Mesothelial cell of epicardium (in vitro differentiated cells): ENCODE results near the gene CH25H. TPM values are rescaled to one million over a fixed set of nuclear protein-coding genes. Genes with fewer than 3 reads are reported as not detected.
"Not testable (repeated sequence)": the region's sequence is repeated elsewhere in the genome, so short reads cannot be mapped to it uniquely, and the experiment has no call there.

Experiments
- DNase-seq, 2 experiments: peaks; one replicate each; pipeline ENCODE4 v3.0.0; 2021; ENCODE audit warnings: low spot score in 2 of 2; ENCODE audit not compliant: unreplicated experiment in 2 of 2
- H3K27ac Mint-ChIP-seq: 2 replicates; pipeline ENCODE4 v1.8.0; 2021; ENCODE audit warnings: mixed read lengths
- H3K27me3 Mint-ChIP-seq: 2 replicates; pipeline ENCODE4 v1.8.0; 2021; ENCODE audit warnings: low read depth, mixed read lengths
- H3K36me3 Mint-ChIP-seq: 2 replicates; pipeline ENCODE4 v1.8.0; 2021; ENCODE audit warnings: mixed read lengths
- H3K4me1 Mint-ChIP-seq: 2 replicates; pipeline ENCODE4 v1.8.0; 2021; ENCODE audit warnings: mixed read lengths
- H3K4me3 Mint-ChIP-seq: 2 replicates; pipeline ENCODE4 v1.8.0; 2021; ENCODE audit warnings: mild to moderate bottlenecking, moderate library complexity, mixed read lengths
- H3K9me3 Mint-ChIP-seq: 2 replicates; pipeline ENCODE4 v1.8.0; 2021; ENCODE audit warnings: mixed read lengths
- CTCF ChIP-seq: fragments of 200-600 bp; sonication (generic); IDR thresholded peaks from one replicate; pipeline ENCODE4 v1.5.0; 2021; ENCODE audit warnings: antibody characterized with exemption; ENCODE audit not compliant: unreplicated experiment
- total RNA-seq: library from RNA; stranded (reverse); gene quantifications from 3 replicates; pipeline ENCODE4 v1.2.1, GENCODE V29; 2021

CH25H gene
- total RNA-seq, 1 donor from 2014 or later = not detected

GRCh38 chr10:89251409-89252224, 44.5 kb upstream of the CH25H start, which contains the start of gene LIPA:
Gene LIPA, minus strand, starts transcription at chr10:89251775. Its CDS starts 4,127 bp downstream, at chr10:89247648.
- peaks cover 7% of the 10 kb centered on the region for H3K9me3 Mint-ChIP-seq

GRCh38 chr10:89250865-89251408, 43.8 kb upstream of the CH25H start:
- H3K4me1 Mint-ChIP-seq = peaks cover 8% of the 10 kb centered on the region
- H3K27me3 Mint-ChIP-seq = no peaks in the 10 kb centered on the region
- no peak for TF ChIP-seq CTCF
- peak overlapping the region; percentile 65 for H3K27ac Mint-ChIP-seq
- DNase-seq = no peak
- H3K36me3 Mint-ChIP-seq = peaks cover 2% of the 10 kb centered on the region
- H3K9me3 Mint-ChIP-seq = peaks cover 7% of the 10 kb centered on the region
- peak overlapping the region; percentile 80 for H3K4me3 Mint-ChIP-seq

More at GRCh38 chr10:89251409-89252224, 44.5 kb upstream of the CH25H start, which contains the start of gene LIPA:
- no peaks in the 10 kb centered on the region for H3K27me3 Mint-ChIP-seq
- H3K4me3 Mint-ChIP-seq = peak within 1 kb of the TSS; percentile 80
- TF ChIP-seq CTCF = no peak
- peak within 1 kb of the TSS; percentile 65 for H3K27ac Mint-ChIP-seq
- peak; percentile 77 to 88 for DNase-seq
- peaks cover 8% of the 10 kb centered on the region for H3K4me1 Mint-ChIP-seq
- peaks cover 2% of the 10 kb centered on the region for H3K36me3 Mint-ChIP-seq

- TF ChIP-seq CTCF = no peak
- Mint-ChIP-seq H3K36me3 (no peaks in the 10 kb centered on the region), H3K4me1 (peaks cover 8% of the 10 kb centered on the region), H3K27me3 (no peaks in the 10 kb centered on the region), H3K9me3 (no peaks in the 10 kb centered on the region), H3K4me3 (no peak overlapping the region), H3K27ac (no peak overlapping the region)
- no peak for DNase-seq
Observed at GRCh38 chr10:89248990-89249389, 41.9 kb upstream of the CH25H start.

GRCh38 chr10:89247623-89248022, 40.5 kb upstream of the CH25H start:
- not testable (repeated sequence) for H3K27me3 Mint-ChIP-seq, H3K27ac Mint-ChIP-seq, H3K4me1 Mint-ChIP-seq, H3K4me3 Mint-ChIP-seq, H3K36me3 Mint-ChIP-seq, H3K9me3 Mint-ChIP-seq, DNase-seq

GRCh38 chr10:89245802-89246201, 38.7 kb upstream of the CH25H start:
- TF ChIP-seq CTCF = no peak

More at GRCh38 chr10:89245802-89246201, 38.7 kb upstream of the CH25H start:
- Mint-ChIP-seq H3K27ac (no peak overlapping the region), H3K27me3 (no peaks in the 10 kb centered on the region), H3K36me3 (no peaks in the 10 kb centered on the region), H3K4me1 (peaks cover 3% of the 10 kb centered on the region), H3K9me3 (no peaks in the 10 kb centered on the region), H3K4me3 (no peak overlapping the region)
- no peak for DNase-seq
